PC-3 (cell line): ENCODE measurements around the gene KRT2.

ENCODE experiments used
- EZH2 ChIP-seq: fragments of 300-600 bp; sonication (generic); IDR thresholded peaks from one replicate; pipeline ENCODE4 v1.6.1; 2017; ENCODE audit warnings: antibody characterized with exemption, mild to moderate bottlenecking, low read length; ENCODE audit not compliant: unreplicated experiment
- TF ChIP-seq, protein P1 (sequence below): fragments of 300-600 bp; sonication (generic); conservative IDR thresholded peaks from 2 replicates; pipeline ENCODE4 v1.5.1; 2017; ENCODE audit warnings: antibody characterized with exemption, low read depth, mild to moderate bottlenecking, low read length

DNA sequence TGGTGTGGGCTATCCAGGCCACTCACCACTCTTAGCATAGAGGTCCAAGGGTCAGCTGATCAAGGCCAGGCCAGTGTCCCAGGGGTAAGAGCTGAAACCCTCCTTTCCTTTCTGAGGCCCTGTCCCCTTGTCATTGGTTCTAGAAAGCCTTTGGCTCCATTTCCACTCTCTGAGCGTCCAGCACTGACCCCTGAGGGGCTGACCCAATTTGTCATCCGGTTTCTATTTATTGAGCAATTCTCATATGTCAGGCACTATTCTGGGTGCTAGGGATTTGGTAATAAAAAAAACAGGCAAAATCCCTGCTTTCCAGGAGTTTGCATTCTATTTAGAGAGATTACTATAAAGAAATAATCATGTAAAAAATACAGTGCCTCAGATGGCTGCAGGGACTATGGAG lies 47.9 kb upstream of the KRT2 start:
- no peak for TF ChIP-seq EZH2
- TF ChIP-seq, protein P1, sequence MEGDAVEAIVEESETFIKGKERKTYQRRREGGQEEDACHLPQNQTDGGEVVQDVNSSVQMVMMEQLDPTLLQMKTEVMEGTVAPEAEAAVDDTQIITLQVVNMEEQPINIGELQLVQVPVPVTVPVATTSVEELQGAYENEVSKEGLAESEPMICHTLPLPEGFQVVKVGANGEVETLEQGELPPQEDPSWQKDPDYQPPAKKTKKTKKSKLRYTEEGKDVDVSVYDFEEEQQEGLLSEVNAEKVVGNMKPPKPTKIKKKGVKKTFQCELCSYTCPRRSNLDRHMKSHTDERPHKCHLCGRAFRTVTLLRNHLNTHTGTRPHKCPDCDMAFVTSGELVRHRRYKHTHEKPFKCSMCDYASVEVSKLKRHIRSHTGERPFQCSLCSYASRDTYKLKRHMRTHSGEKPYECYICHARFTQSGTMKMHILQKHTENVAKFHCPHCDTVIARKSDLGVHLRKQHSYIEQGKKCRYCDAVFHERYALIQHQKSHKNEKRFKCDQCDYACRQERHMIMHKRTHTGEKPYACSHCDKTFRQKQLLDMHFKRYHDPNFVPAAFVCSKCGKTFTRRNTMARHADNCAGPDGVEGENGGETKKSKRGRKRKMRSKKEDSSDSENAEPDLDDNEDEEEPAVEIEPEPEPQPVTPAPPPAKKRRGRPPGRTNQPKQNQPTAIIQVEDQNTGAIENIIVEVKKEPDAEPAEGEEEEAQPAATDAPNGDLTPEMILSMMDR = no peak
